Stomach (tissue), 9 donors: ENCODE measurements around the gene KANSL1. TPM values are rescaled to one million over a fixed set of nuclear protein-coding genes. Genes with fewer than 3 reads are reported as not detected.

Experiments
- DNase-seq, 2 donors: peaks; one replicate each; pipeline versions ENCODE4 v3.0.0 to v3.0.0-alpha.2; 2013 to 2019
- H3K27ac ChIP-seq, 5 donors: fragments of 200-600 bp in 4 of 5; sonication (generic) in 4 of 5; one replicate each; pipeline ENCODE4 v1.5.1; 2013 to 2019; ENCODE audit warnings: mild to moderate bottlenecking in 1 of 5, moderate library complexity in 1 of 5
- H3K27me3 ChIP-seq, 3 donors: fragments of 200-600 bp; sonication (generic); one replicate each; pipeline ENCODE4 v1.5.1; 2017 to 2019; ENCODE audit warnings: mixed run types in 1 of 3
- H3K36me3 ChIP-seq, 4 donors: fragments of 200-600 bp; sonication (generic); 1 replicate in 3 of 4; 2 replicates in 1 of 4; pipeline ENCODE4 v1.5.1; 2016 to 2019
- H3K4me1 ChIP-seq, 4 donors: fragments of 200-600 bp; sonication (generic); one replicate each; pipeline ENCODE4 v1.5.1; 2016 to 2019
- H3K4me3 ChIP-seq, 4 donors: fragments of 200-600 bp; sonication (generic) in 3 of 4; one replicate each; pipeline ENCODE4 v1.5.1; 2016 to 2019; ENCODE audit warnings: mild to moderate bottlenecking in 1 of 4
- H3K9me3 ChIP-seq, 4 donors: fragments of 200-600 bp; sonication (generic); one replicate each; pipeline ENCODE4 v1.5.1; 2016 to 2019
- CTCF ChIP-seq, 7 experiments: fragments of 450-650 bp in 4 of 7; fragments of 200-600 bp in 3 of 7; sonication (generic) in 3 of 7; IDR thresholded peaks; one replicate each; pipeline ENCODE4 v1.5.1; 2016 to 2019; ENCODE audit warnings: antibody characterized with exemption in 7 of 7, control low read depth in 2 of 7, mild to moderate bottlenecking in 1 of 7
- EP300 ChIP-seq: sonication (generic); formaldehyde crosslinking; IDR thresholded peaks from one replicate; pipeline ENCODE4 v1.6.1; 2017; ENCODE audit warnings: antibody characterized with exemption
- POLR2A ChIP-seq, 4 donors: fragments of 450-650 bp; IDR thresholded peaks; one replicate each; pipeline ENCODE4 v1.6.1; 2016; ENCODE audit warnings: antibody characterized with exemption in 4 of 4, control low read depth in 2 of 4, mild to moderate bottlenecking in 1 of 4, moderate library complexity in 1 of 4
- POLR2AphosphoS5 ChIP-seq, 3 donors: sonication (generic); formaldehyde crosslinking; IDR thresholded peaks; one replicate each; pipeline ENCODE4 v1.6.1; 2016; ENCODE audit warnings: antibody characterized with exemption in 3 of 3
- WGBS, 5 donors: extraction: QIAGEN DNeasy Blood & Tissue Kit in 3 of 5; methylation state at CpG; one replicate each; pipeline versions ENCODE4 v1.1.5 to v1.1.7; 2013 to 2018; 5-methylcytosine and 5-hydroxymethylcytosine counted together
- intact Hi-C: fragments of 100-400 bp; cut with DNase I; formaldehyde crosslinking; loops from one replicate; pipeline ENCODE4 v1.15.1; 2023; ENCODE audit warnings: low total_unique reads
- polyA plus RNA-seq, 3 donors: library from polyadenylated mRNA; stranded (reverse); fragments of 200-250 nt; gene quantifications; one replicate each; pipeline ENCODE4 v1.2.3, GENCODE V29; 2013
- total RNA-seq, 5 donors: library from RNA; depleted of rRNA; stranded (reverse); fragments of >200 nt; gene quantifications; one replicate each; pipeline versions ENCODE4 v1.1.0 to v1.2.3, GENCODE V29; 2014 to 2016
- donor health status: healthy with polysubstance abuse.
- donor health status: Bipolar disorder and iron deficiency.
- donor health status: healthy.

Gene KANSL1
- total and polyA plus RNA-seq, 8 donors, result 9.2 to 288 (median 127) TPM

- H3K4me1 ChIP-seq, result peaks cover 52 to 98% (median 81%) of the 10 kb centered on the region in 4 donors
- intact Hi-C loops, result no loop called here
- H3K27ac ChIP-seq, result no peak overlapping the region
- no peaks in the 10 kb centered on the region for H3K9me3 ChIP-seq
- H3K27me3 ChIP-seq, result no peaks in the 10 kb centered on the region
- WGBS, 5 donors, result 59 to 67% (median 65%) methylated on average over 5 of the region's 5 CpGs
- H3K4me3 ChIP-seq, result no peak overlapping the region
- no peak for DNase-seq
- TF ChIP-seq POLR2AphosphoS5 (IDR thresholded peaks at IDR 0.05) (no peak), CTCF (IDR thresholded peaks at IDR 0.05) (no peak), EP300 (no peak), POLR2A (IDR thresholded peaks at IDR 0.05) (no peak)
- peaks cover 0 to 8% (median 0%) of the 10 kb centered on the region in 4 donors for H3K36me3 ChIP-seq
Observed at GRCh38 chr17:46121841-46122485, 71.3 kb downstream of the KANSL1 start.

- Histone ChIP-seq H3K27me3 (no peaks in the 10 kb centered on the region), H3K36me3 (peaks cover 0 to 8% (median 0%) of the 10 kb centered on the region in 4 donors), H3K9me3 (no peaks in the 10 kb centered on the region), H3K4me3 (no peak overlapping the region), H3K4me1 (peaks cover 51 to 99% (median 81%) of the 10 kb centered on the region in 4 donors), H3K27ac (no peak overlapping the region)
- no peak for TF ChIP-seq EP300
- TF ChIP-seq POLR2A (IDR thresholded peaks at IDR 0.05), result no peak
- TF ChIP-seq POLR2AphosphoS5 (IDR thresholded peaks at IDR 0.05), result no peak
- TF ChIP-seq CTCF (IDR thresholded peaks at IDR 0.05), result no peak
- no peak for DNase-seq
- intact Hi-C loops, result no loop called here
- WGBS, 5 donors, result 47 to 77% (median 66%) methylated on average over 1 of the region's 1 CpG
Observed at GRCh38 chr17:46121165-46121764, 72.0 kb downstream of the KANSL1 start.

- no peak overlapping the region for H3K4me3 ChIP-seq
- DNase-seq, result no peak
- peaks cover 0 to 8% (median 0%) of the 10 kb centered on the region in 4 donors for H3K36me3 ChIP-seq
- WGBS, 5 donors, result 85 to 90% (median 87%) methylated on average over 3 of the region's 3 CpGs
- H3K27me3 ChIP-seq, result no peaks in the 10 kb centered on the region
- H3K9me3 ChIP-seq, result no peaks in the 10 kb centered on the region
- H3K27ac ChIP-seq, result no peak overlapping the region
- intact Hi-C loops, result no loop called here
- TF ChIP-seq EP300 (no peak), POLR2A (IDR thresholded peaks at IDR 0.05) (no peak), CTCF (IDR thresholded peaks at IDR 0.05) (no peak), POLR2AphosphoS5 (IDR thresholded peaks at IDR 0.05) (no peak)
- peaks cover 47 to 99% (median 79%) of the 10 kb centered on the region in 4 donors for H3K4me1 ChIP-seq
Observed at GRCh38 chr17:46120537-46120936, 72.7 kb downstream of the KANSL1 start.

GRCh38 chr17:46120078-46120477 is 73.2 kb downstream of the KANSL1 start:
- DNase-seq, result no peak
- Histone ChIP-seq H3K36me3 (peaks cover 0 to 8% (median 0%) of the 10 kb centered on the region in 4 donors), H3K4me3 (no peak overlapping the region), H3K9me3 (no peaks in the 10 kb centered on the region), H3K27ac (no peak overlapping the region), H3K4me1 (peaks cover 50 to 99% (median 77%) of the 10 kb centered on the region in 4 donors), H3K27me3 (no peaks in the 10 kb centered on the region)
- intact Hi-C loops, result no loop called here
- no peak for TF ChIP-seq CTCF (IDR thresholded peaks at IDR 0.05)
- TF ChIP-seq POLR2A (IDR thresholded peaks at IDR 0.05), result no peak
- no peak for TF ChIP-seq EP300
- no peak for TF ChIP-seq POLR2AphosphoS5 (IDR thresholded peaks at IDR 0.05)
